GM12874 (cell line): ENCODE data around the gene INHBC.

Experiments used
- CTCF ChIP-seq: IDR thresholded peaks from 2 replicates; pipeline ENCODE4 v1.5.1; 2011; ENCODE audit warnings: low read depth, mild to moderate bottlenecking, control low read depth, low read length, moderate library complexity; ENCODE audit not compliant: insufficient read depth

INHBC gene

GRCh38 chr12:57434517-57435223 lies at the start of gene INHBC:
Gene INHBC, plus strand, starts transcription at chr12:57434784. Its CDS starts 103 bp downstream, at chr12:57434887.
- TF ChIP-seq CTCF = no peak

GRCh38 chr12:57385586-57385985 lies 49.0 kb upstream of the INHBC start:
- no peak for TF ChIP-seq CTCF

GRCh38 chr12:57386187-57386720 lies 48.3 kb upstream of the INHBC start:
- no peak for TF ChIP-seq CTCF

GRCh38 chr12:57388425-57388824 lies 46.2 kb upstream of the INHBC start:
- TF ChIP-seq CTCF = no peak

GRCh38 chr12:57389033-57389432 lies 45.6 kb upstream of the INHBC start:
- TF ChIP-seq CTCF = no peak

GRCh38 chr12:57390174-57390573 lies 44.4 kb upstream of the INHBC start:
- no peak for TF ChIP-seq CTCF

- no peak for TF ChIP-seq CTCF
Measured at GRCh38 chr12:57395121-57395520, 39.5 kb upstream of the INHBC start.
